ENCODE data around the gene HAPLN3. TPM values are rescaled to one million over a fixed set of nuclear protein-coding genes. Genes with fewer than 3 reads are reported as not detected.

The HAPLN3 gene
- total RNA-seq, 1 donor from 2014 or later, result 16.9 TPM

GRCh38 chr15:88835119-88835518 is 60.2 kb downstream of the HAPLN3 start:
- TF ChIP-seq POLR2AphosphoS5 (IDR thresholded peaks at IDR 0.05; ENCODE audit: insufficient read depth in 1 of 2, low read depth in 1 of 2) (no peak), POLR2A (IDR thresholded peaks at IDR 0.05) (no peak), CTCF (IDR thresholded peaks at IDR 0.05) (no peak)

GRCh38 chr15:88834211-88834812 is 61.0 kb downstream of the HAPLN3 start:
- no peak overlapping the region for H3K27ac ChIP-seq
- no peaks in the 10 kb centered on the region for H3K36me3 ChIP-seq
- DNase-seq (ENCODE audit: extremely low spot score in 2 of 2), result no peak
- H3K4me1 ChIP-seq, result no peaks in the 10 kb centered on the region
- peak; percentile 7 to 48 (median 38) for TF ChIP-seq CTCF (IDR thresholded peaks at IDR 0.05)
- TF ChIP-seq POLR2AphosphoS5 (IDR thresholded peaks at IDR 0.05; ENCODE audit: insufficient read depth in 1 of 2, low read depth in 1 of 2), result no peak
- intact Hi-C loops (cut with DNase I), result loop anchor here (5.0 kb wide), 1 partner anchor 177 kb away; no protein-coding TSS in a partner anchor
- no peak overlapping the region for H3K4me3 ChIP-seq
- H3K27me3 ChIP-seq, result no peaks in the 10 kb centered on the region
- no peaks in the 10 kb centered on the region for H3K9me3 ChIP-seq

More at GRCh38 chr15:88835119-88835518, 60.2 kb downstream of the HAPLN3 start:
- no peak for DNase-seq (ENCODE audit: extremely low spot score in 2 of 2)
- Histone ChIP-seq H3K27me3 (no peaks in the 10 kb centered on the region), H3K4me3 (no peak overlapping the region), H3K4me1 (no peaks in the 10 kb centered on the region), H3K27ac (no peak overlapping the region), H3K36me3 (no peaks in the 10 kb centered on the region), H3K9me3 (no peaks in the 10 kb centered on the region)
- intact Hi-C loops (cut with DNase I), result no loop called here

GRCh38 chr15:88833731-88834100 is 61.6 kb downstream of the HAPLN3 start:
- H3K27ac ChIP-seq, result no peak overlapping the region
- intact Hi-C loops (cut with DNase I), result loop anchor here (5.0 kb wide), 1 partner anchor 176 kb away; no protein-coding TSS in a partner anchor

GRCh38 chr15:88832820-88833730 is 62.3 kb downstream of the HAPLN3 start:
- Histone ChIP-seq H3K4me1 (no peaks in the 10 kb centered on the region), H3K9me3 (no peaks in the 10 kb centered on the region), H3K27me3 (no peaks in the 10 kb centered on the region), H3K4me3 (no peak overlapping the region), H3K27ac (no peak overlapping the region), H3K36me3 (no peaks in the 10 kb centered on the region)
- no peak for DNase-seq (ENCODE audit: extremely low spot score in 2 of 2)
- intact Hi-C loops (cut with DNase I), result loop anchor here (5.0 kb wide), 1 partner anchor 176 kb away; no protein-coding TSS in a partner anchor
- TF ChIP-seq POLR2A (IDR thresholded peaks at IDR 0.05), result no peak
- no peak for TF ChIP-seq POLR2AphosphoS5 (IDR thresholded peaks at IDR 0.05; ENCODE audit: insufficient read depth in 1 of 2, low read depth in 1 of 2)
- no peak for TF ChIP-seq CTCF (IDR thresholded peaks at IDR 0.05)

More at GRCh38 chr15:88833731-88834100, 61.6 kb downstream of the HAPLN3 start:
- no peak for DNase-seq (ENCODE audit: extremely low spot score in 2 of 2)
- no peaks in the 10 kb centered on the region for H3K27me3 ChIP-seq
- H3K4me3 ChIP-seq, result no peak overlapping the region
- TF ChIP-seq POLR2A (IDR thresholded peaks at IDR 0.05) (no peak), CTCF (IDR thresholded peaks at IDR 0.05) (no peak), POLR2AphosphoS5 (IDR thresholded peaks at IDR 0.05; ENCODE audit: insufficient read depth in 1 of 2, low read depth in 1 of 2) (no peak)
- no peaks in the 10 kb centered on the region for H3K9me3 ChIP-seq
- H3K36me3 ChIP-seq, result no peaks in the 10 kb centered on the region
- H3K4me1 ChIP-seq, result no peaks in the 10 kb centered on the region

Data from vagina (tissue), 2 donors.